HepG2 (cell line): ENCODE results near the gene VARS1. TPM values are rescaled to one million over a fixed set of nuclear protein-coding genes. Genes with fewer than 3 reads are reported as not detected.

Experiments
- AGO1 ChIP-seq: fragments of 200-400 bp; formaldehyde crosslinking; IDR thresholded peaks from 2 replicates; pipeline ENCODE4 v1.6.1; 2017; ENCODE audit warnings: mild to moderate bottlenecking, low read depth, low read length, moderate library complexity; ENCODE audit not compliant: poor library complexity, severe bottlenecking
- ARNT ChIP-seq: fragments of 450-650 bp; IDR thresholded peaks from 2 replicates; pipeline ENCODE4 v1.6.1; 2017
- ATF7-NPFF ChIP-seq: sonication (generic); formaldehyde crosslinking; IDR thresholded peaks from 2 replicates; pipeline ENCODE4 v1.8.1; 2023; ENCODE audit warnings: mild to moderate bottlenecking, low read depth, missing genetic modification reagents, moderate library complexity
- CBX2 ChIP-seq, 2 experiments: fragments of 200-600 bp in 1 of 2; sonication (generic); formaldehyde crosslinking in 1 of 2; IDR thresholded peaks; 2 replicates each; pipeline versions ENCODE4 v1.7.0 to v1.8.1; 2018 to 2022; ENCODE audit warnings: low read depth in 2 of 2, low read length in 1 of 2, mild to moderate bottlenecking in 1 of 2, missing genetic modification reagents in 1 of 2
- CENPX ChIP-seq: sonication (generic); formaldehyde crosslinking; IDR thresholded peaks from 2 replicates; pipeline ENCODE4 v1.9.0; 2021; ENCODE audit warnings: mild to moderate bottlenecking, missing genetic modification reagents, moderate library complexity
- FOXK2 ChIP-seq: fragments of 450-650 bp; IDR thresholded peaks from 2 replicates; pipeline ENCODE4 v1.6.1; 2016
- HNRNPH1 ChIP-seq: fragments of 200-400 bp; formaldehyde crosslinking; optimal IDR thresholded peaks from 2 replicates; pipeline ENCODE3; 2017; ENCODE audit warnings: mild to moderate bottlenecking, low read depth, low read length
- HNRNPUL1 ChIP-seq: fragments of 200-400 bp; formaldehyde crosslinking; IDR thresholded peaks from 2 replicates; pipeline ENCODE4 v1.6.1; 2017; ENCODE audit warnings: low read depth, mild to moderate bottlenecking, low read length, moderate library complexity
- IRX3 ChIP-seq: sonication (generic); formaldehyde crosslinking; IDR thresholded peaks from 2 replicates; pipeline ENCODE4 v1.8.1; 2023; ENCODE audit warnings: mild to moderate bottlenecking, low read depth, missing genetic modification reagents, borderline replicate concordance
- MTERF4 ChIP-seq: sonication (generic); formaldehyde crosslinking; IDR thresholded peaks from 2 replicates; pipeline ENCODE4 v1.8.0; 2023; ENCODE audit warnings: mild to moderate bottlenecking, missing genetic modification reagents
- NCOA1 ChIP-seq: sonication (generic); formaldehyde crosslinking; IDR thresholded peaks from 2 replicates; pipeline ENCODE4 v1.9.0; 2021; ENCODE audit warnings: missing genetic modification reagents
- NFE2L2 ChIP-seq: fragments of 150-350 bp; IDR thresholded peaks from 2 replicates; pipeline ENCODE4 v1.6.1; 2014; ENCODE audit warnings: low read length
- NFIC ChIP-seq: IDR thresholded peaks from 2 replicates; pipeline ENCODE4 v1.6.1; 2012; ENCODE audit warnings: mild to moderate bottlenecking, low read length, inconsistent platforms
- NR1H2 ChIP-seq: sonication (generic); formaldehyde crosslinking; IDR thresholded peaks from 2 replicates; pipeline ENCODE4 v1.8.1; 2022; ENCODE audit warnings: low read depth, missing genetic modification reagents, borderline replicate concordance
- RELA ChIP-seq: sonication (generic); formaldehyde crosslinking; IDR thresholded peaks from 2 replicates; pipeline ENCODE4 v1.4.0; 2020; ENCODE audit warnings: missing genetic modification reagents
- SAP130 ChIP-seq: IDR thresholded peaks from 2 replicates; pipeline ENCODE4 v1.6.1; 2016; ENCODE audit warnings: low read depth
- SSRP1 ChIP-seq: IDR thresholded peaks from 2 replicates; pipeline ENCODE4 v1.6.1; 2016; ENCODE audit warnings: control low read depth
- STAG1 ChIP-seq: sonication (generic); formaldehyde crosslinking; IDR thresholded peaks from 2 replicates; pipeline ENCODE4 v1.4.0; 2020; ENCODE audit warnings: missing genetic modification reagents
- ZC3H4 ChIP-seq: sonication (generic); formaldehyde crosslinking; IDR thresholded peaks from 2 replicates; pipeline ENCODE4 v1.4.0; 2020; ENCODE audit warnings: missing genetic modification reagents, borderline replicate concordance
- ZFP90 ChIP-seq: sonication (generic); formaldehyde crosslinking; IDR thresholded peaks from 2 replicates; pipeline ENCODE4 v1.8.0; 2022; ENCODE audit warnings: missing genetic modification reagents, mild to moderate bottlenecking, inconsistent platforms, borderline replicate concordance
- ZMYM3 ChIP-seq: sonication (generic); formaldehyde crosslinking; IDR thresholded peaks from 2 replicates; pipeline ENCODE4 v1.5.1; 2020; ENCODE audit warnings: mild to moderate bottlenecking, missing genetic modification reagents
- ZNF121 ChIP-seq: sonication (generic); formaldehyde crosslinking; IDR thresholded peaks from 2 replicates; pipeline ENCODE4 v1.5.0; 2020; ENCODE audit warnings: mild to moderate bottlenecking, missing genetic modification reagents
- ZNF160 ChIP-seq: sonication (generic); formaldehyde crosslinking; IDR thresholded peaks from 2 replicates; pipeline ENCODE4 v1.8.0; 2022; ENCODE audit warnings: mild to moderate bottlenecking, inconsistent platforms, missing genetic modification reagents
- ZNF232 ChIP-seq: sonication (generic); formaldehyde crosslinking; IDR thresholded peaks from 2 replicates; pipeline ENCODE4 v1.4.0; 2020; ENCODE audit warnings: missing genetic modification reagents, borderline replicate concordance
- ZNF235 ChIP-seq: sonication (generic); formaldehyde crosslinking; IDR thresholded peaks from 2 replicates; pipeline ENCODE4 v1.8.1; 2023; ENCODE audit warnings: mild to moderate bottlenecking, missing genetic modification reagents, borderline replicate concordance
- ZNF34 ChIP-seq: sonication (generic); formaldehyde crosslinking; IDR thresholded peaks from 2 replicates; pipeline ENCODE4 v1.4.0; 2020; ENCODE audit warnings: mild to moderate bottlenecking, missing genetic modification reagents, borderline replicate concordance
- ZNF431 ChIP-seq: sonication (generic); formaldehyde crosslinking; IDR thresholded peaks from 2 replicates; pipeline ENCODE4 v1.9.0; 2022; ENCODE audit warnings: missing genetic modification reagents, low read depth, mild to moderate bottlenecking, borderline replicate concordance
- ZNF549 ChIP-seq: sonication (generic); formaldehyde crosslinking; IDR thresholded peaks from 2 replicates; pipeline ENCODE4 v1.5.0; 2020; ENCODE audit warnings: missing genetic modification reagents
- ZNF552 ChIP-seq: sonication (generic); formaldehyde crosslinking; IDR thresholded peaks from 2 replicates; pipeline ENCODE4 v1.9.0; 2022; ENCODE audit warnings: missing genetic modification reagents, mild to moderate bottlenecking, borderline replicate concordance
- ZNF616 ChIP-seq: sonication (generic); formaldehyde crosslinking; IDR thresholded peaks from 2 replicates; pipeline ENCODE4 v1.5.0; 2020; ENCODE audit warnings: low read depth, mild to moderate bottlenecking, missing genetic modification reagents
- ZNF775 ChIP-seq: sonication (generic); formaldehyde crosslinking; IDR thresholded peaks from 2 replicates; pipeline ENCODE4 v1.4.0; 2020; ENCODE audit warnings: missing genetic modification reagents, mild to moderate bottlenecking, moderate library complexity, borderline replicate concordance
- polyA plus RNA-seq, 8 experiments: library from polyadenylated mRNA; depleted of rRNA in 3 of 8; stranded (reverse) in 7 of 8; unstranded in 1 of 8; fragments of >200 nt; fragmentation: Illumina TruSeq in 4 of 8; extraction: Trizol in 4 of 8; gene quantifications; 2 replicates each; pipeline versions ENCODE4 v1.2.1 to v1.2.3, GENCODE V29; 2011 to 2016; ENCODE audit warnings: low read depth in 4 of 8, missing spikeins in 1 of 8, mixed read lengths in 1 of 8; ENCODE audit not compliant: insufficient read depth in 1 of 8
- total RNA-seq, 5 experiments: library from RNA; depleted of rRNA; stranded (reverse); fragments of >200 nt; fragmentation: Illumina TruSeq; extraction: Trizol; gene quantifications; 2 replicates each; pipeline ENCODE4 v1.2.3, GENCODE V29; 2016; ENCODE audit warnings: low read depth in 1 of 5

VARS1 gene
- total and polyA plus RNA-seq, 2 of the 13 experiments (the other 11 are each of a cell fraction or from before 2014, with no cell fraction given), result 14.7 to 56.1 TPM

- TF ChIP-seq HNRNPUL1, result no peak
- TF ChIP-seq IRX3 (CRISPR knock-in tag), result peak; percentile 60; the same call in 1 of the 2 replicates
- peak; percentile 48; the same call in 1 of the 2 replicates for TF ChIP-seq ZNF775 (CRISPR knock-in tag)
- TF ChIP-seq ZMYM3 (CRISPR knock-in tag), result peak; percentile 57; the same call in 1 of the 2 replicates
- no peak for TF ChIP-seq NCOA1 (CRISPR knock-in tag)
- peak; percentile 41 for TF ChIP-seq ZNF431 (CRISPR knock-in tag)
- TF ChIP-seq ZC3H4 (CRISPR knock-in tag), result no peak; the same call in 1 of the 2 replicates
- TF ChIP-seq ZNF235 (CRISPR knock-in tag), result 0 out of 2 replicates have a peak, but pooled peaks have one; percentile 91
- peak; percentile 97 for TF ChIP-seq HNRNPH1
- peak; percentile 45; the same call in 1 of the 2 replicates for TF ChIP-seq MTERF4 (CRISPR knock-in tag)
- TF ChIP-seq NFIC, result peak; percentile 53; the same call in 1 of the 2 replicates
- no peak for TF ChIP-seq ATF7-NPFF (CRISPR knock-in tag)
- TF ChIP-seq ZNF121 (CRISPR knock-in tag), result no peak; the same call in 1 of the 2 replicates
- TF ChIP-seq FOXK2, result no peak
- TF ChIP-seq ZFP90 (CRISPR knock-in tag), result peak; percentile 91; the same call in 1 of the 2 replicates
- TF ChIP-seq SSRP1 (CRISPR knock-in tag), result peak; percentile 10; the same call in 1 of the 2 replicates
- TF ChIP-seq STAG1 (CRISPR knock-in tag), result no peak; the same call in 1 of the 2 replicates
- TF ChIP-seq CBX2 (IDR thresholded peaks at IDR 0.05; ENCODE audit: low read depth, low read length), result no peak
- TF ChIP-seq CBX2 (CRISPR knock-in tag; IDR thresholded peaks at IDR 0.05; ENCODE audit: low read depth), result no peak
- TF ChIP-seq CENPX (CRISPR knock-in tag), result no peak
- peak; percentile 87 for TF ChIP-seq SAP130 (CRISPR knock-in tag)
- TF ChIP-seq ZNF34 (CRISPR knock-in tag), result peak; percentile 70; the same call in 1 of the 2 replicates
- peak; percentile 80 for TF ChIP-seq AGO1
- no peak for TF ChIP-seq ARNT
- no peak; the same call in 1 of the 2 replicates for TF ChIP-seq ZNF616 (CRISPR knock-in tag)
- peak; percentile 14; the same call in 1 of the 2 replicates for TF ChIP-seq ZNF552
- TF ChIP-seq NFE2L2, result no peak
- 0 out of 2 replicates have a peak, but pooled peaks have one; percentile 49 for TF ChIP-seq ZNF232 (CRISPR knock-in tag)
- TF ChIP-seq RELA (CRISPR knock-in tag), result 0 out of 2 replicates have a peak, but pooled peaks have one; percentile 57
- peak; percentile 70; the same call in 1 of the 2 replicates for TF ChIP-seq NR1H2 (CRISPR knock-in tag)
- peak; percentile 62 for TF ChIP-seq ZNF160 (CRISPR knock-in tag)
- no peak for TF ChIP-seq ZNF549
These were observed 39.1 kb upstream of the VARS1 start (continued) for GRCh38 chr6:31834367-31835250.
